Common myeloid progenitor, CD34-positive (primary cell): Measurements from ENCODE around the gene TBPL1.
A peak's percentile ranks its signal among the peaks of the same experiment; 100 is the strongest.

Experiments
- CTCF ChIA-PET: fragments of 350-600 bp; sonication (Branson Sonifier 250); formaldehyde crosslinking; loops from one replicate; lab custom pipeline; 2021; ENCODE audit warnings: antibody characterized with exemption; lab: Charles Lee
- POLR2A ChIA-PET: fragments of 350-600 bp; sonication (Branson Sonifier 250); formaldehyde crosslinking; loops from one replicate; lab custom pipeline; 2021; ENCODE audit warnings: antibody characterized with exemption; lab: Charles Lee
- DNase-seq, 3 donors: peaks; one replicate each; pipeline versions ENCODE4 v3.0.0 to v3.0.0-alpha.2; 2013
- H3K27ac ChIP-seq, 2 experiments: 1 replicate in 1 of 2; 2 replicates in 1 of 2; pipeline ENCODE4 v1.7.0; 2013; ENCODE audit warnings: inconsistent platforms in 2 of 2, low read length in 2 of 2, mild to moderate bottlenecking in 2 of 2, low read depth in 1 of 2, moderate library complexity in 1 of 2; ENCODE audit not compliant: severe bottlenecking in 2 of 2, insufficient read depth in 1 of 2, poor library complexity in 1 of 2
- H3K27me3 ChIP-seq, 5 experiments: replicated peaks in 2 of 5; 1 replicate in 3 of 5; 2 replicates in 2 of 5; pipeline versions ENCODE4 v1.6.1 to v1.7.0; 2013; ENCODE audit warnings: low read length in 4 of 5, mild to moderate bottlenecking in 2 of 5, moderate library complexity in 2 of 5, inconsistent platforms in 1 of 5; ENCODE audit not compliant: insufficient read depth in 5 of 5, control insufficient read depth in 4 of 5
- H3K36me3 ChIP-seq, 4 experiments: 1 replicate in 2 of 4; 2 replicates in 2 of 4; pipeline versions ENCODE4 v1.6.1 to v1.7.0; 2013; ENCODE audit warnings: low read length in 3 of 4, control low read depth in 1 of 4, mild to moderate bottlenecking in 1 of 4; ENCODE audit not compliant: control insufficient read depth in 4 of 4, insufficient read depth in 4 of 4
- H3K4me1 ChIP-seq, 4 experiments: 1 replicate in 3 of 4; 2 replicates in 1 of 4; pipeline versions ENCODE4 v1.6.1 to v1.7.1; 2013; ENCODE audit warnings: low read length in 3 of 4, mild to moderate bottlenecking in 3 of 4, control low read depth in 1 of 4, inconsistent platforms in 1 of 4, moderate library complexity in 1 of 4; ENCODE audit not compliant: control insufficient read depth in 4 of 4, insufficient read depth in 4 of 4; ENCODE audit errors: control extremely low read depth in 1 of 4
- H3K4me3 ChIP-seq, 7 experiments: 1 replicate in 4 of 7; 2 replicates in 3 of 7; pipeline versions ENCODE4 v1.5.1 to v1.7.0; 2013; ENCODE audit warnings: mild to moderate bottlenecking in 7 of 7, low read length in 6 of 7, moderate library complexity in 6 of 7, inconsistent platforms in 2 of 7, low read depth in 2 of 7, control low read depth in 1 of 7; ENCODE audit not compliant: insufficient read depth in 4 of 7, control insufficient read depth in 1 of 7; ENCODE audit errors: extremely low read depth in 1 of 7
- H3K9me3 ChIP-seq, 5 experiments: 1 replicate in 4 of 5; 2 replicates in 1 of 5; pipeline versions ENCODE4 v1.6.1 to v1.7.1; 2013; ENCODE audit warnings: low read length in 4 of 5, mild to moderate bottlenecking in 2 of 5, inconsistent platforms in 1 of 5, low read depth in 1 of 5, moderate library complexity in 1 of 5; ENCODE audit not compliant: control insufficient read depth in 4 of 5, insufficient read depth in 2 of 5; ENCODE audit errors: control extremely low read depth in 1 of 5
- WGBS: methylation state at CpG from one replicate; pipeline ENCODE4 v1.1.5; 2013; ENCODE audit not compliant: insufficient coverage; 5-methylcytosine and 5-hydroxymethylcytosine counted together

Gene TBPL1

GRCh38 chr6:133951881-133952814 lies 876 bp upstream of the TBPL1 start:
- H3K4me1 ChIP-seq = peaks cover 12 to 26% (median 19%) of the 10 kb centered on the region in 4 experiments
- H3K36me3 ChIP-seq = no peaks in the 10 kb centered on the region
- peaks cover 0 to 2% (median 0%) of the 10 kb centered on the region in 5 experiments for H3K27me3 ChIP-seq
- ChIA-PET CTCF (interaction anchor here (0.6 to 2.2 kb wide), 11 partner anchors 15 to 158 kb away, joined by 3 to 12 read pairs (median 3); no protein-coding TSS in a partner anchor), POLR2A (no interaction called here)
- H3K4me3 ChIP-seq = peak overlapping the region; percentile 80 to 96 (median 87)
- no peaks in the 10 kb centered on the region for H3K9me3 ChIP-seq
- DNase-seq = peak; percentile 78 to 82 (median 80)
- peak overlapping the region in 1 of 2 experiments; percentile 69 for H3K27ac ChIP-seq
- 0% methylated on average over 64 of the region's 65 CpGs for WGBS

- Histone ChIP-seq H3K4me3 (peak overlapping the region; percentile 81 to 97 (median 94)), H3K36me3 (no peaks in the 10 kb centered on the region), H3K4me1 (peaks cover 17 to 37% (median 25%) of the 10 kb centered on the region in 4 experiments), H3K27ac (peak overlapping the region; percentile 18 to 63), H3K9me3 (no peaks in the 10 kb centered on the region), H3K27me3 (no peaks in the 10 kb centered on the region)
- ChIA-PET POLR2A (no interaction called here), CTCF (interaction anchor here (0.6 to 2.2 kb wide), 6 partner anchors 9 to 115 kb away, joined by 3 to 12 read pairs (median 3); no protein-coding TSS in a partner anchor)
- peak in 2 of 3 donors; percentile 31 to 35 for DNase-seq
- WGBS = 20% methylated on average over 14 of the region's 23 CpGs
Measured at GRCh38 chr6:133953634-133954415, 801 bp downstream of the TBPL1 start.

GRCh38 chr6:133954657-133955576 lies 1.9 kb downstream of the TBPL1 start:
- Histone ChIP-seq H3K4me3 (peak overlapping the region in 1 of 7 experiments; percentile 28), H3K9me3 (no peaks in the 10 kb centered on the region), H3K4me1 (peaks cover 17 to 41% (median 29%) of the 10 kb centered on the region in 4 experiments), H3K36me3 (no peaks in the 10 kb centered on the region), H3K27me3 (no peaks in the 10 kb centered on the region), H3K27ac (peak overlapping the region in 1 of 2 experiments; percentile 70)
- 100% methylated on average over 2 of the region's 7 CpGs for WGBS
- ChIA-PET CTCF (interaction anchor here (0.9 to 2.2 kb wide), 5 partner anchors 8 to 109 kb away, joined by 3 to 12 read pairs (median 6); no protein-coding TSS in a partner anchor), POLR2A (no interaction called here)
- DNase-seq = no peak

- Histone ChIP-seq H3K36me3 (no peaks in the 10 kb centered on the region), H3K9me3 (no peaks in the 10 kb centered on the region), H3K4me1 (peaks cover 17 to 41% (median 29%) of the 10 kb centered on the region in 4 experiments), H3K27ac (peak overlapping the region in 1 of 2 experiments; percentile 70), H3K27me3 (no peaks in the 10 kb centered on the region), H3K4me3 (no peak overlapping the region)
- no peak for DNase-seq
- ChIA-PET CTCF (interaction anchor here (0.9 to 1.7 kb wide), 2 partner anchors 10 to 18 kb away, joined by 3 to 9 read pairs; no protein-coding TSS in a partner anchor), POLR2A (no interaction called here)
- WGBS = 93% methylated on average over 3 of the region's 5 CpGs
Measured at GRCh38 chr6:133955582-133956415, 2.8 kb downstream of the TBPL1 start.

- ChIA-PET POLR2A (no interaction called here), CTCF (interaction anchor here (0.9 to 1.7 kb wide), 2 partner anchors 9 to 17 kb away, joined by 3 to 9 read pairs; no protein-coding TSS in a partner anchor)
- Histone ChIP-seq H3K4me3 (no peak overlapping the region), H3K27ac (peak overlapping the region in 1 of 2 experiments; percentile 78), H3K4me1 (peaks cover 14 to 39% (median 25%) of the 10 kb centered on the region in 4 experiments), H3K9me3 (no peaks in the 10 kb centered on the region), H3K36me3 (no peaks in the 10 kb centered on the region), H3K27me3 (no peaks in the 10 kb centered on the region)
- no peak for DNase-seq
- 100% methylated on average over 1 of the region's 3 CpGs for WGBS
Measured at GRCh38 chr6:133956416-133957049, 3.5 kb downstream of the TBPL1 start.
